ENCODE data around the gene REV1.
"Not testable (repeated sequence)": the region's sequence is repeated elsewhere in the genome, so short reads cannot be mapped to it uniquely, and the experiment has no call there.

The REV1 gene

GRCh38 chr2:99485411-99485810 lies 4.4 kb downstream of the REV1 start:
- DNase-seq, result no peak

GRCh38 chr2:99484205-99484604 lies 5.6 kb downstream of the REV1 start:
- DNase-seq, result no peak

GRCh38 chr2:99481941-99482340 lies 7.9 kb downstream of the REV1 start:
- no peak for DNase-seq

GRCh38 chr2:99481527-99481926 lies 8.3 kb downstream of the REV1 start:
- DNase-seq, result no peak

GRCh38 chr2:99480390-99480789 lies 9.4 kb downstream of the REV1 start:
- no peak for DNase-seq

- no peak for DNase-seq
These were observed 11.2 kb downstream of the REV1 start for GRCh38 chr2:99478632-99479031.

- no peak for DNase-seq
These were observed 12.8 kb downstream of the REV1 start for GRCh38 chr2:99477054-99477453.

- DNase-seq, result no peak
These were observed 13.2 kb downstream of the REV1 start for GRCh38 chr2:99476629-99477028.

GRCh38 chr2:99475095-99475494 lies 14.7 kb downstream of the REV1 start:
- DNase-seq, result not testable (repeated sequence)

GRCh38 chr2:99473518-99474083 lies 16.2 kb downstream of the REV1 start:
- DNase-seq, result no peak

GRCh38 chr2:99472600-99472960 lies 17.2 kb downstream of the REV1 start:
- no peak for DNase-seq

- DNase-seq, result no peak
These were observed 17.9 kb downstream of the REV1 start for GRCh38 chr2:99471654-99472599.

GRCh38 chr2:99470957-99471356 lies 18.9 kb downstream of the REV1 start:
- no peak for DNase-seq

GRCh38 chr2:99470459-99470858 lies 19.4 kb downstream of the REV1 start:
- DNase-seq, result not testable (repeated sequence)

GRCh38 chr2:99469394-99469793 lies 20.4 kb downstream of the REV1 start:
- DNase-seq, result no peak

- DNase-seq, result no peak
These were observed 21.7 kb downstream of the REV1 start for GRCh38 chr2:99468155-99468554.

GRCh38 chr2:99467390-99467789 lies 22.4 kb downstream of the REV1 start:
- no peak for DNase-seq

- no peak for DNase-seq
These were observed 27.9 kb downstream of the REV1 start for GRCh38 chr2:99461828-99462483.

GRCh38 chr2:99458529-99458928 lies 31.3 kb downstream of the REV1 start:
- DNase-seq, result no peak

GRCh38 chr2:99451686-99452085 lies 38.1 kb downstream of the REV1 start:
- DNase-seq, result no peak

GRCh38 chr2:99451280-99451679 lies 38.5 kb downstream of the REV1 start:
- no peak for DNase-seq

- DNase-seq, result no peak
These were observed 39.6 kb downstream of the REV1 start for GRCh38 chr2:99450199-99450598.

- no peak for DNase-seq
These were observed 41.3 kb downstream of the REV1 start for GRCh38 chr2:99448556-99448955.

GRCh38 chr2:99445065-99445464 lies 44.8 kb downstream of the REV1 start:
- DNase-seq, result no peak
